ENCODE measurements around the gene TFG.
A peak's percentile ranks its signal among the peaks of the same experiment; 100 is the strongest.

Gene TFG

GRCh38 chr3:100779480-100779879, 70.2 kb downstream of the TFG start:
- Histone ChIP-seq H3K9ac (ENCODE audit: low read depth, low read length) (no peak overlapping the region), H3K27me3 (ENCODE audit: control insufficient read depth, insufficient read depth, low read length) (no peaks in the 10 kb centered on the region), H3K4me1 (ENCODE audit: control insufficient read depth, insufficient read depth, low read length) (peaks cover 46% of the 10 kb centered on the region), H3K4me3 (ENCODE audit: low read length) (no peak overlapping the region), H3K4me2 (ENCODE audit: low read length) (no peak overlapping the region), H3K36me3 (ENCODE audit: insufficient read depth, low read length) (peaks cover 34% of the 10 kb centered on the region), H3K9me3 (replicated peaks; ENCODE audit: low read length) (no peaks in the 10 kb centered on the region)

DNA sequence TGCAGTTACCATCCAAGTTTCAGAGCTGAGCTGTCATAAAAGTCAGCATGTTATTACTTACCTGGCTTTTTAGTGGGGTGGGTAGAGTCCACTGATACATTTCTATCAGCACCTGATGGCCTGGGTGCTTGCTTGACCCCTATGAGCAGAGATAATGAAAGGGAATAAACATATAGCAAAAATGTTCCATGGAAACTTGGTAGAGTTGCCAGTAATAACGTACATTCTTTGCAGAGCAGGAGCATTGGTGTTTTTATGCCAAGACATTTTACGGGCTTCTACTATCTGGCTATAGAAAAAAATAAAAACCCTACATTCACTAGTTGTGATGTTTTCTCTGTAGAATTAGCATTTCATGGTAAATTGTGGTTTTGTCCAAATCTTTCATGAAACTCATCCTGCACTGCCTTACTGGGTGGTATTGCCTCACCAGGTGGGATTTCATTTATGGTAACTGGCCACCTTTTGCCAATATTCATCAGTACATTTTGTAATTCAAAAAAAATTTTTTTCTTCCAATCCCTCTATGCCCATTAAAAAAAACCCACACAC, 70.9 kb downstream of the TFG start:
- H3K4me2 ChIP-seq (ENCODE audit: low read length): no peak overlapping the region
- no peak overlapping the region for H3K9ac ChIP-seq (ENCODE audit: low read depth, low read length)
- H3K4me1 ChIP-seq (ENCODE audit: control insufficient read depth, insufficient read depth, low read length): peaks cover 46% of the 10 kb centered on the region
- peaks cover 2% of the 10 kb centered on the region for H3K9me3 ChIP-seq (replicated peaks; ENCODE audit: low read length)
- no peak overlapping the region for H3K4me3 ChIP-seq (ENCODE audit: low read length)
- peaks cover 33% of the 10 kb centered on the region for H3K36me3 ChIP-seq (ENCODE audit: insufficient read depth, low read length)
- H3K27me3 ChIP-seq (ENCODE audit: control insufficient read depth, insufficient read depth, low read length): no peaks in the 10 kb centered on the region

DNA sequence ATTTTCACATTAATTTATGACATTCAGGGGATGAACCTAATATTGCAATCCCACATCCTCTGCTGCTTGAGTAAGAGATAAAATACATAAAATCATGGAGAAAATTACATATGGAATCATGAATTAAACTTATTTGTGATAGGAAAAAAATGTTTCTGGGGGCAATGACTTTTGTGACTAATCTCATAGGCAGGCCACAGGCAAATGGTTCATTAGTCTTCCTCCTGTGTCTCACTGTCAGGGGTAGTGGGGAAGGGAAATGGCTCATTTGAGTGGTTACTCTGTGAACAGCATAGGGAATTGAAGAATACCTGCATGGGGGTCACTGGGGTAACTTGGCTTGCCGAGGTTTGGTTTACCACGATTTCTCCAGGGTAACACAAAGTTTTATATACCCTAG, 72.0 kb downstream of the TFG start:
- H3K27me3 ChIP-seq (ENCODE audit: control insufficient read depth, insufficient read depth, low read length): no peaks in the 10 kb centered on the region
- peaks cover 39% of the 10 kb centered on the region for H3K36me3 ChIP-seq (ENCODE audit: insufficient read depth, low read length)
- H3K4me2 ChIP-seq (ENCODE audit: low read length): no peak overlapping the region
- peaks cover 41% of the 10 kb centered on the region for H3K4me1 ChIP-seq (ENCODE audit: control insufficient read depth, insufficient read depth, low read length)
- H3K4me3 ChIP-seq (ENCODE audit: low read length): no peak overlapping the region
- H3K9ac ChIP-seq (ENCODE audit: low read depth, low read length): no peak overlapping the region
- H3K9me3 ChIP-seq (replicated peaks; ENCODE audit: low read length): peaks cover 9% of the 10 kb centered on the region

DNA sequence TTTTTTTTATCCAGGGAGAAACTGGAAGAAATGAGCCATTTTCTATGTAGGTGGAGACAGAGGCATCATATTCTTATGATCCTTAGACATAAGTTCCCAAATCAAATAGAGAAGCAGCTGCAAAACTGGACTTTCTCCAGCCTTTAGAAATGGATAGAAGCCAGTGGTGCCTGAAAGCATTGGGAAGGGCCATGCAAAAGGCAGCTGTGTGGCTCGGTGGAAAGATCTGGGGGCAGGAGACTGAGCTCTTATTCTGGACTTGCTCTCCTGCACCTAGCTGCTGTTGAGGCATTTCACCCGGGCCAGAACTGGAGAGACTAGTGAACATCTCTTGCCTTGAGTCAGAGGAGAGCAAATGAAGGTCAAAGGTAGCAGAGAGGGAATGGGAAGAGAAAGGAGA, 73.1 kb downstream of the TFG start:
- Histone ChIP-seq H3K9me3 (replicated peaks; ENCODE audit: low read length) (peaks cover 9% of the 10 kb centered on the region), H3K4me1 (ENCODE audit: control insufficient read depth, insufficient read depth, low read length) (peaks cover 35% of the 10 kb centered on the region), H3K4me3 (ENCODE audit: low read length) (no peak overlapping the region), H3K27me3 (ENCODE audit: control insufficient read depth, insufficient read depth, low read length) (no peaks in the 10 kb centered on the region), H3K36me3 (ENCODE audit: insufficient read depth, low read length) (peaks cover 29% of the 10 kb centered on the region), H3K9ac (ENCODE audit: low read depth, low read length) (no peak overlapping the region), H3K4me2 (ENCODE audit: low read length) (no peak overlapping the region)

DNA sequence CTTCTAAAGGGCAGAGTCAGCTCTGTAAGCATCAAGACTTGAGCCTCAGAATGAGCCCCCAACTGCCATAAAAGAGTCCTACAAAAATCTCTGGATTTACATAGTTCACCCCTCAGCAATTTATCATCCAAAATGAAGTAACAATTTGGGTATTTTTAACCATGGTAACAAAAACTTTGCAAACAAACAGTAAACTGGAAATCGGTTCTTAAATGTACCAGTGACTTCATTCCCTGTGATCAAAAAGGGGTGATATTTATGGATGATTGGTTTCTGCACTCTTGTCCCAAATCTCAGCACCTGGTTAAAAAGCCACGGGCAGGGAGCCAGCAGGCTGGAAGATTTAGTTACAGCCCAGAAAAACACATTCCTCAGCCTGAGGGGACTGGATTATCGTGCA, 73.6 kb downstream of the TFG start:
- Histone ChIP-seq H3K36me3 (ENCODE audit: insufficient read depth, low read length) (peaks cover 23% of the 10 kb centered on the region), H3K4me1 (ENCODE audit: control insufficient read depth, insufficient read depth, low read length) (peaks cover 35% of the 10 kb centered on the region), H3K4me3 (ENCODE audit: low read length) (no peak overlapping the region), H3K27me3 (ENCODE audit: control insufficient read depth, insufficient read depth, low read length) (no peaks in the 10 kb centered on the region), H3K9me3 (replicated peaks; ENCODE audit: low read length) (peaks cover 9% of the 10 kb centered on the region), H3K9ac (ENCODE audit: low read depth, low read length) (no peak overlapping the region), H3K4me2 (ENCODE audit: low read length) (no peak overlapping the region)

GRCh38 chr3:100783619-100784018, 74.3 kb downstream of the TFG start:
- Histone ChIP-seq H3K4me2 (ENCODE audit: low read length) (no peak overlapping the region), H3K36me3 (ENCODE audit: insufficient read depth, low read length) (peaks cover 21% of the 10 kb centered on the region), H3K27me3 (ENCODE audit: control insufficient read depth, insufficient read depth, low read length) (no peaks in the 10 kb centered on the region), H3K9ac (ENCODE audit: low read depth, low read length) (no peak overlapping the region), H3K4me3 (ENCODE audit: low read length) (no peak overlapping the region), H3K4me1 (ENCODE audit: control insufficient read depth, insufficient read depth, low read length) (peaks cover 35% of the 10 kb centered on the region), H3K9me3 (replicated peaks; ENCODE audit: low read length) (peaks cover 9% of the 10 kb centered on the region)

GRCh38 chr3:100789579-100789978, 80.3 kb downstream of the TFG start:
- Histone ChIP-seq H3K9ac (ENCODE audit: low read depth, low read length) (no peak overlapping the region), H3K36me3 (ENCODE audit: insufficient read depth, low read length) (peaks cover 22% of the 10 kb centered on the region), H3K4me2 (ENCODE audit: low read length) (no peak overlapping the region), H3K27me3 (ENCODE audit: control insufficient read depth, insufficient read depth, low read length) (no peaks in the 10 kb centered on the region), H3K4me3 (ENCODE audit: low read length) (no peak overlapping the region), H3K9me3 (replicated peaks; ENCODE audit: low read length) (peaks cover 9% of the 10 kb centered on the region), H3K4me1 (ENCODE audit: control insufficient read depth, insufficient read depth, low read length) (no peaks in the 10 kb centered on the region)

- Histone ChIP-seq H3K27me3 (ENCODE audit: control insufficient read depth, insufficient read depth, low read length) (no peaks in the 10 kb centered on the region), H3K4me1 (ENCODE audit: control insufficient read depth, insufficient read depth, low read length) (peaks cover 13% of the 10 kb centered on the region), H3K9me3 (replicated peaks; ENCODE audit: low read length) (no peaks in the 10 kb centered on the region), H3K9ac (ENCODE audit: low read depth, low read length) (no peak overlapping the region), H3K4me3 (ENCODE audit: low read length) (peak overlapping the region; percentile 3), H3K36me3 (ENCODE audit: insufficient read depth, low read length) (peaks cover 5% of the 10 kb centered on the region), H3K4me2 (ENCODE audit: low read length) (peak overlapping the region; percentile 15)
Observed at GRCh38 chr3:100796556-100796955, 87.3 kb downstream of the TFG start.

- Histone ChIP-seq H3K9me3 (replicated peaks; ENCODE audit: low read length) (no peaks in the 10 kb centered on the region), H3K4me2 (ENCODE audit: low read length) (no peak overlapping the region), H3K36me3 (ENCODE audit: insufficient read depth, low read length) (peaks cover 2% of the 10 kb centered on the region), H3K4me1 (ENCODE audit: control insufficient read depth, insufficient read depth, low read length) (peaks cover 13% of the 10 kb centered on the region), H3K27me3 (ENCODE audit: control insufficient read depth, insufficient read depth, low read length) (no peaks in the 10 kb centered on the region), H3K4me3 (ENCODE audit: low read length) (no peak overlapping the region), H3K9ac (ENCODE audit: low read depth, low read length) (no peak overlapping the region)
Observed at GRCh38 chr3:100798012-100798411, 88.7 kb downstream of the TFG start.

Data from skeletal muscle satellite cell (primary cell).